Fibroblast of lung (primary cell): ENCODE measurements around the gene DRD4.

Experiments used
- CTCF ChIP-seq, 2 donors: IDR thresholded peaks in 1 of 2; conservative IDR thresholded peaks in 1 of 2; 1 replicate in 1 of 2; 2 replicates in 1 of 2; pipeline ENCODE4 v1.5.1; 2011 to 2012; ENCODE audit warnings: low read length in 2 of 2, control low read depth in 1 of 2, inconsistent platforms in 1 of 2, low read depth in 1 of 2, mild to moderate bottlenecking in 1 of 2
- EZH2 ChIP-seq: IDR thresholded peaks from 2 replicates; pipeline ENCODE4 v1.5.1; 2012; ENCODE audit warnings: low read length, control low read depth, mild to moderate bottlenecking; ENCODE audit errors: missing control alignments

- TF ChIP-seq CTCF (conservative IDR thresholded peaks at IDR 0.05 in 1 of 2, IDR thresholded peaks at IDR 0.05 in 1 of 2; ENCODE audit: low read depth in 1 of 2, low read length in 2 of 2) (no peak), EZH2 (no peak)
Measured at GRCh38 chr11:603154-603553, 33.9 kb upstream of the DRD4 start.
